Measurements from ENCODE around the gene KRT17.
"Not testable (repeated sequence)": the region's sequence is repeated elsewhere in the genome, so short reads cannot be mapped to it uniquely, and the experiment has no call there.

The KRT17 gene

DNA sequence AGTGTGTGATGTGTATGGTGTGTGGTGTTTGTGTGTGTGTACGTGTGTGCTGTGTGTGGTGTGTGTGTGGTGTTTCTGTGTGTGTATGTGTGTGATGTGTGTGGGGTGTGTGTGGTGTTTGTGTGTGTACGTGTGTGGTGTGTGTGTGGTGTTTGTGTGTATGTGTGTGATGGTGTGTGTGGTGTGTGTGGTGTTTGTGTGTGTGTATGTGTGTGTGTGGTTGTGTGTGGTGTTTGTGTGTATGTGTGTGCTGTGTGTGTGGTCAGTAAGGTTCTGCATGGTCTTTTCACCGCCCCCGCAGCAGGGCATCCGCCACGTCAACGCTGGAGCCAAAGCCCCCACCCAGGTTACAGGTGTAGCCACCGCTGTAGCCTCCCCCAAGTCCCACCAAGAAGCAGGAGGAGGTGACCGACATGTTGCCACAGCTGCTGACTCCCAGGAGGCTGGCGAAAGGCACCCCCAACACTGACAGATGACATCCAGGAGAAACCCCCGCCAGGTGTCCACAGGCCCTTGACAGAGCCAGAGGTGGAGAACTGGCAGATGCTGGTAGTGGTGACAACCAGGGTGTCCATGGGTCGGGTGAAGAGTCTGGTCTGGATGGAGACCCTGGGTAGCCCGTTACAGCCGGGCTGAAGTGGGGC lies 9.3 kb upstream of the KRT17 start:
- DNase-seq, result no peak

- no peak for DNase-seq
These were observed 8.2 kb upstream of the KRT17 start for GRCh38 chr17:41632482-41633105.

GRCh38 chr17:41631898-41632285 lies 7.5 kb upstream of the KRT17 start:
- DNase-seq, result no peak

GRCh38 chr17:41631025-41631897 lies 6.9 kb upstream of the KRT17 start:
- no peak for DNase-seq

DNA sequence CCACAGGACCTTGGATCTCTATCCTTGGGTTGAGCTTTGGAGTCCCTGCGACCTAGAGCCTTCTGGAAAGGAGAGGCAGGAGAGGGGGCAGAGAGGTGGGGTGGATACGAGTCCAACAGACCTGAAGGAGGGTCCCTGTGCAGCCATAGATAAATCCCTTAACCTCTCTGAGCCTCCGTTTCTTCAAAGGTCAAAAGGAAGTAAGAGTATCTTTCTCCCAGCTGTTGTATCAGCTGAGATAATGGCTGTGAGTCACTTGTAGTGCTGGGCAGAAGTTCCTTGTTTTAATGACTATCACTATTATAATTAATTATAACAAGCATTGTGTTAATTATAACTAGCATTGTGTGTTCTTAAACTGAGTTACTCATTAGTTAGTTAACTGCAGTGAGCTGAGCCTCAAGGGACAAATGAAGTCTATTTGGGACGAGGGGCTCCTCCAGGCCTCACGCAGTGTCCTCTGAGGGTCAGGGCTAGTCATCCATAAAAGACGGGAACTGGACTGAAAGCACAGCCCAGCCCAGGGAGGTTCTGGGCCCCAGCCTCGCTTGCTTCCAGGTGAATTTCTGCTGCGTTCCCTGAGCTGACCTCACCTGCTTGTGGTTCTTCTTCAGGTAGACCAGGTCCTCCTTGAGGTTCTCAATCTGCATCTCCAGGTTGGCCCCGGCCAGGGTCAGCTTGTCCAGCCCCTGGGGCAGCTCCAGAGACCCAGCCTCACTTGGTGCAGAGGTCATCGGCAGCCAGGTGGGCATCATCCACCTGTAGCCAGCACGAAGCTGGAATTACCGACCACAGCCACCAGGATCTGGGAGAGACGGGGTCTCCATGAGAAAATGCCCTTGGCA lies 5.7 kb upstream of the KRT17 start:
- no peak for DNase-seq

DNA sequence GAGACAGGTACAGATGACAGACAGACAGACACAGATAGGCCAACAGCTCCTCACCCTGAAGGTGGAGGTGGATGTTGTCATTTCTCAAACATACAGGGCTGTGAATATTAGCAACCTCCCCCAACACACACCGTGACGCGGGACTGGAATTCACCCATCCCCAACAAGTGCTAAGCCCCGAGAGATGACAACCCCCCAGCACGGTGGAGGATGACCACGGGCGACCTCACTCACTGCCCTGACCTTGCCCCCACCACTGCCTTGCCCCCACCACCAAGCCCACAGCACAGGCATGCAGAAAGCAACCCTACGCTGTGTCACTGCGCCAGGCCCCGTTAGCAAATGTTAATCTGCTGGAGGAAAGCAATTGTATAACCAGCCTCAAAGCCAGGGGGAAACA lies 4.9 kb upstream of the KRT17 start:
- DNase-seq, result no peak

- not testable (repeated sequence) for DNase-seq
These were observed 4.4 kb upstream of the KRT17 start for GRCh38 chr17:41628621-41629255.

- DNase-seq, result not testable (repeated sequence)
These were observed 3.6 kb upstream of the KRT17 start for GRCh38 chr17:41628073-41628370.

GRCh38 chr17:41627316-41628072 lies 3.1 kb upstream of the KRT17 start:
- DNase-seq, result no peak

- DNase-seq, result not testable (repeated sequence)
These were observed 2.5 kb upstream of the KRT17 start for GRCh38 chr17:41626914-41627295.

DNA sequence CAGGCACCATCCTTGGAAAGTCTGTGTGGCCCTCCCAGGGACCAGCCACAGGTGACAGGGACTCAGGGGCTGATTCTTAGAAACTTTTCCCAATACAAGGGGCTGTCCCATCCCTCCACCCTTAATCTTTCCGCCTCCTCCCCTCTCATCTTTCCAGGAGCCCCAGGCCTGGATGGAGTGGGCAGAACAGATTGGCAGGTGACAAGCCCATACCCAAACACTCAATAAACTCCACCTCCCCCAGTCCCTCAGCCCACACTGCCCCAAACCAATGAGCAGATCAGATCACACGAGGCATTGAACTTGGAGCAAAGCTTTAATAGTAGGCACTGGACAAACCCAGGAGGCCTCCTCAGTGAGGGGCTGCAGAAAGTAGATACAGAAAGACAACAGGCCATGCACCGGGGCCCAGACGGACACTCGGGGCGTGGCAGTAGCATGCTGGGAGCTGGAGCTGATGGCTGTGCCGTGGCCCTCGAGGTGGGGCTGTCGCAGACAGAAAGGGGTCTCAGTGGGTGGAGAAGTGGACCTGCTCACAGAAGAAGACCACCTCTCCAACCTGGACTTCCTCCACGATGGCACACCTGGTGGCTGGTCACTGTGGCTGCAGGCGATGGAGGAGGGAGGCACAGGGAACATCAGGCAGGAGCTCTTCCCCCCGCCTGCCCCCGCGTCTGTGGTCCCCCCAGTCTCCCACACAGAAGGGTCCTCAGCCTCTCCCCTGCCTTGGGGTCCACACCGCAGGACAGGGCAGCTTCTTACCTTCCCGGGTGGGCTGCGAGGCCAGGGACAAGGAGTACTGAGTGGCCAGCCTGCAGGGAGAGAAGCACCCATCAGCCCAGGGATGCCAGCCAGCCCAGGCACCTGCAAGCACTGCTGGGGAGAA lies 1.9 kb upstream of the KRT17 start:
- DNase-seq, result not testable (repeated sequence)

GRCh38 chr17:41625602-41626001 lies 1.2 kb upstream of the KRT17 start:
- no peak for DNase-seq

GRCh38 chr17:41623184-41623861 lies 1.1 kb downstream of the KRT17 start:
- not testable (repeated sequence) for DNase-seq

- DNase-seq, result not testable (repeated sequence)
These were observed 1.8 kb downstream of the KRT17 start for GRCh38 chr17:41622340-41623183.

DNA sequence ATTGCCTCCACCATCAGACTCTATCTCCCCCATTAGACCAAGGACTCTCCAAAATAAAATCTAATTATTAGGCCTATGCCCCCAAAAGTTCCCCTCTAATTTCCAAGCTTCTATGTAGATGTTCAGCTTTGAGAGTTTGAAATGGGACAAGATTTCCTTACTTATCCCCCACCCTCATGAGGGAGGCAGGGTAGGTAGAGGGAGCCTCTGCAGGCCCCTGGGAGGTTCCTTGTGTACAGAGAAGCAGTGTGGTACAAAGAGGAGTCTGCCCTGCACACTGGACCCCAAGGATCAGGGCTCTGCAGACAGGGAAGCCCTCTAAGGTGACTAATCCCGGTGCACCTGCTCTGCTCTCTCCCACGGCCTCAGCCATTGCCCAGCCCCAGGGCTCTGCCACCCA lies 2.5 kb downstream of the KRT17 start:
- DNase-seq, result no peak

DNA sequence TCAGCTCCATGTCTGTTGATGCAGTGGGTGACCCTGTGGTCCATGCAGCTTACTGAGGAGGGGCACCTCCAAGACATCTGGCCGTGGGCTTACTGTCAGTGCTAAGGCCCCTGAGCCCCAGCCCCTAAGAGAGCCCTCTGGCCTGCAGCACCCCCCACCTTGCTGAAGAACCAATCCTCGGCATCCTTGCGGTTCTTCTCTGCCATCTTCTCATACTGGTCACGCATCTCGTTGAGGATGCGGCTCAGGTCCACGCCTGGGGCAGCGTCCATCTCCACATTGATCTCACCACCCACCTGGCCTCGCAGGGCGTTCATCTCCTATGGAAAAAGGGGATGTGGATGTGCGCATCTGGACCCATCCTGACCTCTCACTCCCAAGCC lies 2.9 kb downstream of the KRT17 start:
- DNase-seq, result not testable (repeated sequence)

- no peak for DNase-seq
These were observed 3.6 kb downstream of the KRT17 start for GRCh38 chr17:41620583-41621434.

- DNase-seq, result not testable (repeated sequence)
These were observed 4.3 kb downstream of the KRT17 start for GRCh38 chr17:41619927-41620582.

All from CD4-positive, alpha-beta T cell treated with Interleukin-12 subunit alpha and Interleukin-12 subunit beta, for 1 hour (primary cell).